Liver (tissue), 9 donors: ENCODE results near the gene CBFA2T2. TPM values are rescaled to one million over a fixed set of nuclear protein-coding genes. Genes with fewer than 3 reads are reported as not detected.
"Not testable (repeated sequence)": the region's sequence is repeated elsewhere in the genome, so short reads cannot be mapped to it uniquely, and the experiment has no call there.

ENCODE experiments used
- DNase-seq: peaks from one replicate; pipeline ENCODE4 v3.0.0-alpha.2; 2017; ENCODE audit warnings: low spot score
- H3K27ac ChIP-seq, 2 donors: one replicate each; pipeline ENCODE4 v1.7.0; 2013; ENCODE audit warnings: inconsistent platforms in 2 of 2, low read length in 2 of 2, control low read depth in 1 of 2, low read depth in 1 of 2, mild to moderate bottlenecking in 1 of 2
- H3K27me3 ChIP-seq, 4 donors: one replicate each; pipeline versions ENCODE4 v1.6.1 to v1.7.0; 2013; ENCODE audit warnings: low read length in 3 of 4, inconsistent platforms in 1 of 4, mild to moderate bottlenecking in 1 of 4, moderate library complexity in 1 of 4; ENCODE audit not compliant: control insufficient read depth in 4 of 4, insufficient read depth in 4 of 4
- H3K36me3 ChIP-seq, 4 donors: one replicate each; pipeline versions ENCODE4 v1.6.1 to v1.7.0; 2013; ENCODE audit warnings: low read length in 3 of 4, mild to moderate bottlenecking in 3 of 4, low read depth in 1 of 4, moderate library complexity in 1 of 4; ENCODE audit not compliant: control insufficient read depth in 4 of 4, insufficient read depth in 3 of 4
- H3K4me1 ChIP-seq, 4 donors: one replicate each; pipeline versions ENCODE4 v1.6.1 to v1.7.0; 2013; ENCODE audit warnings: low read length in 3 of 4, mild to moderate bottlenecking in 3 of 4, moderate library complexity in 1 of 4; ENCODE audit not compliant: control insufficient read depth in 4 of 4, insufficient read depth in 4 of 4
- H3K4me3 ChIP-seq, 3 donors: one replicate each; pipeline versions ENCODE4 v1.6.1 to v1.7.0; 2013; ENCODE audit warnings: low read length in 3 of 3, control low read depth in 1 of 3, low read depth in 1 of 3, mild to moderate bottlenecking in 1 of 3
- H3K9ac ChIP-seq, 2 donors: one replicate each; pipeline ENCODE4 v1.7.0; 2013; ENCODE audit warnings: low read length in 2 of 2, mild to moderate bottlenecking in 2 of 2, moderate library complexity in 2 of 2, control low read depth in 1 of 2, low read depth in 1 of 2
- H3K9me3 ChIP-seq, 4 donors: one replicate each; pipeline versions ENCODE4 v1.6.1 to v1.7.0; 2013; ENCODE audit warnings: low read length in 3 of 4; ENCODE audit not compliant: control insufficient read depth in 4 of 4
- FOXA1 ChIP-seq: IDR thresholded peaks from 2 replicates; pipeline ENCODE4 v1.6.1; 2016; ENCODE audit warnings: antibody characterized with exemption
- FOXA2 ChIP-seq: IDR thresholded peaks from 2 replicates; pipeline ENCODE4 v1.6.1; 2016; ENCODE audit warnings: antibody characterized with exemption
- GABPA ChIP-seq, 2 donors: IDR thresholded peaks in 1 of 2; conservative IDR thresholded peaks in 1 of 2; 2 replicates each; pipeline ENCODE4 v1.6.1; 2016; ENCODE audit warnings: antibody characterized with exemption in 2 of 2, mild to moderate bottlenecking in 1 of 2, moderate library complexity in 1 of 2
- HNF4A ChIP-seq, 2 donors: conservative IDR thresholded peaks; 2 replicates each; pipeline ENCODE4 v1.6.1; 2016; ENCODE audit warnings: antibody characterized with exemption in 2 of 2, mild to moderate bottlenecking in 2 of 2
- HNF4G ChIP-seq: IDR thresholded peaks from 2 replicates; pipeline ENCODE4 v1.6.1; 2016; ENCODE audit warnings: antibody characterized with exemption
- NR2F2 ChIP-seq: IDR thresholded peaks from 2 replicates; pipeline ENCODE4 v1.6.1; 2016; ENCODE audit warnings: antibody characterized with exemption
- RAD21 ChIP-seq, 2 donors: IDR thresholded peaks; 2 replicates each; pipeline ENCODE4 v1.6.1; 2016; ENCODE audit warnings: antibody characterized with exemption in 2 of 2, mild to moderate bottlenecking in 2 of 2
- RXRA ChIP-seq, 2 donors: IDR thresholded peaks; 2 replicates each; pipeline ENCODE4 v1.6.1; 2017 to 2018; ENCODE audit warnings: antibody characterized with exemption in 2 of 2, mild to moderate bottlenecking in 1 of 2
- SP1 ChIP-seq: IDR thresholded peaks from 2 replicates; pipeline ENCODE4 v1.6.1; 2018; ENCODE audit warnings: antibody characterized with exemption, mild to moderate bottlenecking
- TAF1 ChIP-seq: conservative IDR thresholded peaks from 2 replicates; pipeline ENCODE4 v1.6.1; 2016; ENCODE audit warnings: antibody characterized with exemption, mild to moderate bottlenecking
- WGBS: extraction: QIAGEN DNeasy Blood & Tissue Kit; methylation state at CpG from one replicate; pipeline ENCODE4 v1.1.7; 2013; 5-methylcytosine and 5-hydroxymethylcytosine counted together
- polyA plus RNA-seq, 2 donors: library from polyadenylated mRNA; stranded (reverse) in 1 of 2; unstranded in 1 of 2; fragments of 200-250 nt in 1 of 2; fragments of >200 nt in 1 of 2; fragmentation: Nextera tagmentation in 1 of 2; extraction: Ambion mirVana in 1 of 2; gene quantifications; one replicate each; pipeline versions ENCODE4 v1.2.1 to v1.2.3, GENCODE V29; 2013 to 2015
- total RNA-seq, 2 donors: library from RNA; depleted of rRNA; stranded (reverse); fragments of >200 nt; gene quantifications; one replicate each; pipeline ENCODE4 v1.2.3, GENCODE V29; 2014
- TF ChIP-seq, protein P1 (sequence below): IDR thresholded peaks from 2 replicates; pipeline ENCODE4 v1.6.1; 2016; ENCODE audit warnings: antibody characterized with exemption
- TF ChIP-seq, protein P2 (sequence below): IDR thresholded peaks from 2 replicates; pipeline ENCODE4 v1.6.1; 2016; ENCODE audit warnings: antibody characterized with exemption
- TF ChIP-seq, protein P3 (sequence below): fragments of 150-350 bp; IDR thresholded peaks from 2 replicates; pipeline ENCODE4 v1.5.1; 2017; ENCODE audit warnings: improper control_type of control experiment, low read depth, low read length; ENCODE audit not compliant: missing input control
- TF ChIP-seq, protein P4 (sequence below): IDR thresholded peaks from 2 replicates; pipeline ENCODE4 v1.6.1; 2016; ENCODE audit warnings: antibody characterized with exemption, mild to moderate bottlenecking
- donor health status: healthy.
- donor health status: healthy.
- donor health status: healthy.
- donor health status: healthy.
- donor health status: healthy.

CBFA2T2 gene
- total and polyA plus RNA-seq, 4 donors, result 2.0 to 5.5 (median 5.3) TPM

DNA sequence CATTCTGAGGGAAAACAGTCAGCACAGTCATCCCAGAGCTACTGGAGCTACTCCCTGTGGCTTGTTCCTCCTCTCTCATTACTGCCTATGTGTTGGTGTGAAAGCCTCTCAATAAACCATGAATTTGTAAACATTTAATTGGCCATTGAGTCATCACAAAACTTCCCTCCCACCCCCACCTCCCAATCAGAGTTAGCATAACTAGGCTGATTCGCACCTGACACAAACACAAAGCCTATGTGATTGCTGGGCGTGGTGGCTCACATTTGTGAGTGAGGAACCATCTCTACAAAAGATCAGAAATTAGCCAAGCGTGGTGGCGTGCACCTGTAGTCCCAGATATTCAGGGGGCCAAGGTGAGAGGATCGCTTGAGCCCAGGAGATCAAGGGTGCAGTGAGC is 29.2 kb upstream of the CBFA2T2 start:
- no peak for DNase-seq
- WGBS, result 93% methylated on average over 5 of the region's 5 CpGs
- Histone ChIP-seq H3K9ac (no peak overlapping the region), H3K4me1 (no peaks in the 10 kb centered on the region), H3K27ac (no peak overlapping the region), H3K4me3 (no peak overlapping the region), H3K27me3 (no peaks in the 10 kb centered on the region), H3K9me3 (no peaks in the 10 kb centered on the region), H3K36me3 (no peaks in the 10 kb centered on the region)
- no peak for TF ChIP-seq SP1
- TF ChIP-seq HNF4G, result no peak
- TF ChIP-seq, protein P1, sequence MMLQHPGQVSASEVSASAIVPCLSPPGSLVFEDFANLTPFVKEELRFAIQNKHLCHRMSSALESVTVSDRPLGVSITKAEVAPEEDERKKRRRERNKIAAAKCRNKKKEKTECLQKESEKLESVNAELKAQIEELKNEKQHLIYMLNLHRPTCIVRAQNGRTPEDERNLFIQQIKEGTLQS, result no peak
- no peak for TF ChIP-seq FOXA1
- no peak for TF ChIP-seq HNF4A (conservative IDR thresholded peaks at IDR 0.05)
- no peak for TF ChIP-seq TAF1
- no peak for TF ChIP-seq RAD21 (IDR thresholded peaks at IDR 0.05)
- TF ChIP-seq NR2F2, result no peak
- no peak for TF ChIP-seq GABPA (IDR thresholded peaks at IDR 0.05 in 1 of 2, conservative IDR thresholded peaks at IDR 0.05 in 1 of 2)
- TF ChIP-seq RXRA (IDR thresholded peaks at IDR 0.05), result no peak
- TF ChIP-seq, protein P2, sequence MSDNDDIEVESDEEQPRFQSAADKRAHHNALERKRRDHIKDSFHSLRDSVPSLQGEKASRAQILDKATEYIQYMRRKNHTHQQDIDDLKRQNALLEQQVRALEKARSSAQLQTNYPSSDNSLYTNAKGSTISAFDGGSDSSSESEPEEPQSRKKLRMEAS, result no peak
- no peak for TF ChIP-seq FOXA2
- TF ChIP-seq, protein P3, sequence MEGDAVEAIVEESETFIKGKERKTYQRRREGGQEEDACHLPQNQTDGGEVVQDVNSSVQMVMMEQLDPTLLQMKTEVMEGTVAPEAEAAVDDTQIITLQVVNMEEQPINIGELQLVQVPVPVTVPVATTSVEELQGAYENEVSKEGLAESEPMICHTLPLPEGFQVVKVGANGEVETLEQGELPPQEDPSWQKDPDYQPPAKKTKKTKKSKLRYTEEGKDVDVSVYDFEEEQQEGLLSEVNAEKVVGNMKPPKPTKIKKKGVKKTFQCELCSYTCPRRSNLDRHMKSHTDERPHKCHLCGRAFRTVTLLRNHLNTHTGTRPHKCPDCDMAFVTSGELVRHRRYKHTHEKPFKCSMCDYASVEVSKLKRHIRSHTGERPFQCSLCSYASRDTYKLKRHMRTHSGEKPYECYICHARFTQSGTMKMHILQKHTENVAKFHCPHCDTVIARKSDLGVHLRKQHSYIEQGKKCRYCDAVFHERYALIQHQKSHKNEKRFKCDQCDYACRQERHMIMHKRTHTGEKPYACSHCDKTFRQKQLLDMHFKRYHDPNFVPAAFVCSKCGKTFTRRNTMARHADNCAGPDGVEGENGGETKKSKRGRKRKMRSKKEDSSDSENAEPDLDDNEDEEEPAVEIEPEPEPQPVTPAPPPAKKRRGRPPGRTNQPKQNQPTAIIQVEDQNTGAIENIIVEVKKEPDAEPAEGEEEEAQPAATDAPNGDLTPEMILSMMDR, result no peak
- TF ChIP-seq, protein P4, sequence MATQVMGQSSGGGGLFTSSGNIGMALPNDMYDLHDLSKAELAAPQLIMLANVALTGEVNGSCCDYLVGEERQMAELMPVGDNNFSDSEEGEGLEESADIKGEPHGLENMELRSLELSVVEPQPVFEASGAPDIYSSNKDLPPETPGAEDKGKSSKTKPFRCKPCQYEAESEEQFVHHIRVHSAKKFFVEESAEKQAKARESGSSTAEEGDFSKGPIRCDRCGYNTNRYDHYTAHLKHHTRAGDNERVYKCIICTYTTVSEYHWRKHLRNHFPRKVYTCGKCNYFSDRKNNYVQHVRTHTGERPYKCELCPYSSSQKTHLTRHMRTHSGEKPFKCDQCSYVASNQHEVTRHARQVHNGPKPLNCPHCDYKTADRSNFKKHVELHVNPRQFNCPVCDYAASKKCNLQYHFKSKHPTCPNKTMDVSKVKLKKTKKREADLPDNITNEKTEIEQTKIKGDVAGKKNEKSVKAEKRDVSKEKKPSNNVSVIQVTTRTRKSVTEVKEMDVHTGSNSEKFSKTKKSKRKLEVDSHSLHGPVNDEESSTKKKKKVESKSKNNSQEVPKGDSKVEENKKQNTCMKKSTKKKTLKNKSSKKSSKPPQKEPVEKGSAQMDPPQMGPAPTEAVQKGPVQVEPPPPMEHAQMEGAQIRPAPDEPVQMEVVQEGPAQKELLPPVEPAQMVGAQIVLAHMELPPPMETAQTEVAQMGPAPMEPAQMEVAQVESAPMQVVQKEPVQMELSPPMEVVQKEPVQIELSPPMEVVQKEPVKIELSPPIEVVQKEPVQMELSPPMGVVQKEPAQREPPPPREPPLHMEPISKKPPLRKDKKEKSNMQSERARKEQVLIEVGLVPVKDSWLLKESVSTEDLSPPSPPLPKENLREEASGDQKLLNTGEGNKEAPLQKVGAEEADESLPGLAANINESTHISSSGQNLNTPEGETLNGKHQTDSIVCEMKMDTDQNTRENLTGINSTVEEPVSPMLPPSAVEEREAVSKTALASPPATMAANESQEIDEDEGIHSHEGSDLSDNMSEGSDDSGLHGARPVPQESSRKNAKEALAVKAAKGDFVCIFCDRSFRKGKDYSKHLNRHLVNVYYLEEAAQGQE, result no peak

DNA sequence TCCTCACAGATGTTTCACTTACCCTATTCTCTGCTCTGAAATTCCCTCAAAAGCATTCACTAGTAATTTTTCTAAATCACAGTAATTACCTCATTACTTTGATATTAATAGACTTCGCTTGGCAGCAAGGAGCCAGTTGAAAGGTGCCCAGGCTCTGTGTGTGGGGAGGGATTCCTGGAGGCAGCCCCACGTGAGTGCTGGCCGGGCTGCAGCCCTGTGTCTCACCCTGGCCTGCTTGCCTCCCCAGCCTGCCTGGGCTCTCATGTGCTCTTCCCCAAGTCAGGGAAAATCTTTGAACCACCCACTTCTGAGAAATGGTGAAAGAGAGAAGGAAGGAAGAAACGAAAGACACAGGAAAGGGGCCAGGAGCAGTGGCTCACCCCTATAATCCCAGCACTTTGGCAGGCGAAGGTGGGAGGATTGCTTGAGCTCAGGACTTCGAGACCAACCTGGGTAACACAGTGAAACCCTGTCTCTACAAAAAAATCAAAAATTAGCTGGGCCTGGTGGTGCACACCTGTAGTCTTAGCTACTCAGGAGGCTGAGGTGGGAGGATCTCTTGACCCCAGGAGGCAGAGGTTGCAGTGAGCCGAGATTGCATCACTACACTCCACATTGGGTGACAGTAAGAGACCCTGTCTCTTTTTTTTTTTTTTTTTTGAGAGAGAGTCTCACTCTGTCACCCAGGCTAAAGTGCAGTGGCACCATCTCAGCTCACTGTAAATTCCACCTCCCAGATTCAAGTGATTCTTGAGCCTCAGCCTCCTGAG is 26.4 kb upstream of the CBFA2T2 start:
- no peak overlapping the region for H3K9ac ChIP-seq
- no peaks in the 10 kb centered on the region for H3K27me3 ChIP-seq
- DNase-seq, result no peak
- whole genome bisulfite sequencing, result 88% methylated on average over 7 of the region's 7 CpGs
- no peaks in the 10 kb centered on the region for H3K4me1 ChIP-seq
- H3K27ac ChIP-seq, result no peak overlapping the region
- H3K9me3 ChIP-seq, result no peaks in the 10 kb centered on the region
- no peak overlapping the region for H3K4me3 ChIP-seq
- H3K36me3 ChIP-seq, result no peaks in the 10 kb centered on the region
- TF ChIP-seq TAF1, result no peak

DNA sequence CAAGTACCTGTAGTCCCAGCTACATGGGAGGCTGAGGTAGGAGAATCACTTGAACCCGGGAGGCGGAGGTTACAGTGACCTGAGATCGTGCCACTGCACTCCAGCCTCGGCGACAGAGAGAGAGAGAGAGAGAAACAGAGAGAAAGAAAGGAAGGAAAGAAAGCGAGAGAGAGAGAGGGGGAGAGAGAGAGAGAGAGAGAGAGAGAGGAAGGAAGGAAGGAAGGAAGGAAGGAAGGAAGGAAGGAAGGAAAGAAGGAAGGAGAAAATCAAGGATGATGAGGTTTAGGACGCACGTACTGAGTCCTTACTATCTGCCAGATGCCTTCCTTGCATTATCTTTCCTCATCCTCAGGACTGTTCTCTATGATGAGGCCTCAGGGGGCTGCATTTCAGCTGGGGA is 25.1 kb upstream of the CBFA2T2 start:
- H3K27ac ChIP-seq, H3K4me1 ChIP-seq, H3K27me3 ChIP-seq, H3K36me3 ChIP-seq, DNase-seq, H3K9ac ChIP-seq, H3K9me3 ChIP-seq, H3K4me3 ChIP-seq: not testable (repeated sequence)
- WGBS, result 91% methylated on average over 8 of the region's 8 CpGs
